Subcutaneous adipose tissue (tissue), 4 donors: Measurements from ENCODE around the gene CSNK1E. TPM values are rescaled to one million over a fixed set of nuclear protein-coding genes. Genes with fewer than 3 reads are reported as not detected.

ENCODE experiments used
- CTCF ChIP-seq: fragments of 450-650 bp; IDR thresholded peaks from one replicate; pipeline ENCODE4 v1.5.1; 2016; ENCODE audit warnings: low read depth, mild to moderate bottlenecking, control low read depth, antibody characterized with exemption, moderate library complexity
- total RNA-seq, 4 donors: library from RNA; depleted of rRNA; stranded (reverse); fragments of >200 nt; gene quantifications; one replicate each; pipeline ENCODE4 v1.1.0, GENCODE V29; 2016

The CSNK1E gene
- total RNA-seq, 4 donors from 2014 or later: 59.7 to 156 (median 90.5) TPM

- no peak for TF ChIP-seq CTCF
These were observed 20.9 kb downstream of the CSNK1E start for GRCh38 chr22:38296372-38296771.

- no peak for TF ChIP-seq CTCF
These were observed 21.4 kb downstream of the CSNK1E start for GRCh38 chr22:38295863-38296262.

DNA sequence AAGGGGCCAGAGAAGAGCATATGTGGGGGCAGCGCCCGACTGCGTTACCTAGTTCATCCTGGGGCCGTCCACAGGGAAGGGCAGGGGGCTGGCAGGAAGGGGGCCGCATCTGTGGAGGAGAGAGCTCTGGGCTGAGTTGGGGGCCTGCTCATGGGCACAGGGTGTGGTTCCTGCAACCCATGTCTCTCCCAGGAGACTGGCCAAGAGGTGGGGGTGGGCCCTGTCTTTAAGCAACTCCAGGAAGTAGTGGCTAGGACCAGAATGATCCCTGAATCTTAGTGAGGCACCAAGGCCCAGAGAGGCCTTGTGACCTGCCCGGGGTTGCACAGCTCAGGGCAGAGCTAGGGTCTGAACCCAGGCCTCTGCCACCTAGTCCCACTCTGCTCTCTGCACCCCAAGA is 21.9 kb downstream of the CSNK1E start:
- TF ChIP-seq CTCF: no peak

GRCh38 chr22:38294193-38294592 is 23.0 kb downstream of the CSNK1E start:
- no peak for TF ChIP-seq CTCF

- no peak for TF ChIP-seq CTCF
These were observed 24.5 kb downstream of the CSNK1E start for GRCh38 chr22:38292694-38293093.

GRCh38 chr22:38291201-38291777 is 25.9 kb downstream of the CSNK1E start:
- no peak for TF ChIP-seq CTCF

DNA sequence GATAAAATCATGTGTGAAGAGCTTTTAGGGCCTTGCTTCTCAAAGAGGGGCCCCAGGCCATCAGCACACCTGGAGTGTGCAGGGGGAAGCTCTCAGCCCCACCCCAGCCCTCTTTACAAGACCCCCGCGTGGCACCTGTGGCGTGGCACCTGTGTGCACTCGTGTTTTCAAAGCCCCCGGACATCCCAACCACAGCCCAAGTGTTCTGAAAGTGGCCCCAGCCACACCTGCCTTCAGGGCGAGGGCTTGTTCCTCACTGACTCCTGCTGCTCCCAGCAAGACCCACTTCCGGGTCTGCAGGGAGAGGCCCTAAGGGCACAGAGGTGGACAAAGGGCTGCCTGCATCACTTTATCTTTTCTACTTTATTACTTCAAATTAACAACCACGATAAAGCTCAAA is 26.9 kb downstream of the CSNK1E start:
- TF ChIP-seq CTCF: no peak
